Cerebellar nuclear complex (tissue), 1 donor: ENCODE measurements around the gene YWHAG.
"Not testable (repeated sequence)": the region's sequence is repeated elsewhere in the genome, so short reads cannot be mapped to it uniquely, and the experiment has no call there.

Experiments used
- DNase-seq, 2 experiments: peaks; one replicate each; lab custom pipeline; 2025; lab: John Stamatoyannopoulos, UW

YWHAG gene

DNA sequence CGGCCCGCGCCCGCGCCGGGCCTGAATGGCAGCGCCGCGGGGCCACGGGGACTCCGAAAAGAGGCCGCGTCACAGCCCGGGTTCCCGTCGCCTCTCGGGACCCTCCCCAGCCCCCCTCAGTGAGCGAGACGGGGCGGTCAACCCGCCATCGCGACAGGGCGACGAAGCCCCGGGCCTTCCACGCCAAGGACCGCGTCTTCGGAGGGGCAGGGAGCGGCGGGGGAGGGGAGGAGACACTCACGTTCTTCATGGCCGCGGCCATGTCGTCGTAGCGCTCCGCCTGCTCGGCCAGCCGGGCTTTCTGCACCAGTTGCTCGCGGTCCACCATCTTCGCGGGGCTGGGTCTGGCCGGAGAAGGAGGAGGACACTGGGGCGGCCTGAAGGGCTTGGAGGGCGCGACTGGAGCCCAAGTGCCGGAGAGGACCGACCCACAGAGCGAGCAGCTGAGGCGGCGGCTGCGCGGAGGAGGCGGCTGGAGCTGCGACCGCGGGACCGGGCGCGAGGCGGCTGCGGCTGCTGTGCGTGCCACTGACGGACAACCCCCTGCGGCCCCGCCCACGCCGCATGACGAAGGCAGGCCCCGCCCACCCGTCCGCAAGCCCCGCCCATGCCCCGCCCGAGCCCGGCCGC is at the start of gene YWHAG:
Gene YWHAG (minus strand): TSS at position 511 of the 630 bp plus-strand sequence. CDS start 183 bp downstream, at position 328.
- peak; percentile 20 to 80 for DNase-seq

DNA sequence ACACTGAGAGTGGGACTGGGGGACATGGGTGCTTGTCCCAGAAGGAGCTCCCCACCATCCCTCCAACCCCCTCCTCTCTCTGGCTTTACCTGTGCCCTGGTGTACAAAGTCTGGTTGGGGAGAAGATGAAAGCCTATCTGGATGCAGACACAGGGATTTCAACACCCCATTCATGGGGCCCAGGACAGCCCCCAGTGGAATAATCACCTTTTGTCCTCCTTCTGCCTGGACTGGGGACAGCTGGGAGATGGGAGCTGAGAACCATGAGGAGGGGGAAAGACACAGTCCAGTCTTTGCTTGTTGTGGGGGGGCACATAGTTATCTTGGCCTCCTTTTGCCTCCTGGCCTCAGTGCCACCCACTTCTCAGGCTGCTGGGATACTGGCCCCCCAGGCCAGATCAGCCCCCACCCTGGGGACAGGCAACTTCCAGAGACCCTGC is 49.4 kb upstream of the YWHAG start:
- DNase-seq, result no peak

- no peak for DNase-seq
Measured at GRCh38 chr7:76407718-76408117, 48.9 kb upstream of the YWHAG start.

- DNase-seq, result no peak
Measured at GRCh38 chr7:76405738-76406137, 46.9 kb upstream of the YWHAG start.

DNA sequence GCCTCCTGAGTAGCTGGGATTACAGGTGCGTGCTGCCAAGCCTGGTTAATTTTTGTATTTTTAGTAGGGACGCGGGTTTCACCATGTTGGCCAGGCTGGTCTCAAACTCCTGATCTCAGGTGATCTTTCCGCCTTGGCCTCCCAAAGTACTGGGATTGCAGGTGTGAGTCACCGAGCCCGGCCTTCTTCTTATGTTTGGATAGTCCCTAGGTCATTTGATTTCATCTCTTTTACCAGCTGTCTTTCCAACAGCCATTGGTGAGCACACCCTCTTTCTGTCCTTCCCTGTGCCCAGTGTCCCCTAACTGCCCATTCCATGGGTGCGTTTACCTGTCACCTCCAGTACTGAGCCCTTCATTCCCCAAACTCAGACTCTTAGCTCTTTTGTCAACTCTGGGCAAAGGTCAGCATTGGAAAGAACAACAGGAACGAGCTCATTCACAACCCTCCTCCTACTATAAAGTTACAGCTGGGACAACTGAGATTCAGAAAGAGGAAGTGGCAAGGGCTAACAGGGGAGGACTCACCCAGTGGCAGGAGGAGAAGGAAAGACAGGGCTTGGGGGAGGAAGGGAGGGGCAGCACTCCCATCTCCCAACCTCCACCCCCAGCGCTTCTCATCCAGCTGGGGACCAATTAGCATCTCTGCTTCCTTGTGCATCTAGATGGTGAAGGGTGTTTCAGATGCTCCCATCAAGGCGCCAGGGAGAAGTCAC is 45.1 kb upstream of the YWHAG start:
- DNase-seq, result no peak

- not testable (repeated sequence) for DNase-seq
Measured at GRCh38 chr7:76403097-76403496, 44.3 kb upstream of the YWHAG start.

DNA sequence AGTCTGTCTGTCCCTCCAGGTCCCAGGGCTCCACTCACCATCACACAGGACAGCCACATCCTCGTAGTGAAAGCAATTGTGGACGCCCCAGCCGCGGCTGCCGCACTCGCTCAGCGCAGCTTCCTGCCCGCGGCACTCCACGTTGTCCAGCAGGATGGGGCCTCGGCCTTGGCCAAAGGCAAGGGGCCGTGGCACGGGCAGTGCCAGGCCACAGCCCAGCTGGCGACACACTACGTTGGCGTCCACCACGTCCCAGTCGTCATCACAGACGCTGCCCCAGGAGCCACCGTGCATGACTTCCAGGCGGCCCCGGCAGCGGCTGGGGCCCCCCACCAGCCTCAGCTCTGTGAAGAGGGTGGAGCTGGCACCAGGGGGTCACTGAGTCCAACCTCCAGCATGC is 41.5 kb upstream of the YWHAG start:
- no peak for DNase-seq

DNA sequence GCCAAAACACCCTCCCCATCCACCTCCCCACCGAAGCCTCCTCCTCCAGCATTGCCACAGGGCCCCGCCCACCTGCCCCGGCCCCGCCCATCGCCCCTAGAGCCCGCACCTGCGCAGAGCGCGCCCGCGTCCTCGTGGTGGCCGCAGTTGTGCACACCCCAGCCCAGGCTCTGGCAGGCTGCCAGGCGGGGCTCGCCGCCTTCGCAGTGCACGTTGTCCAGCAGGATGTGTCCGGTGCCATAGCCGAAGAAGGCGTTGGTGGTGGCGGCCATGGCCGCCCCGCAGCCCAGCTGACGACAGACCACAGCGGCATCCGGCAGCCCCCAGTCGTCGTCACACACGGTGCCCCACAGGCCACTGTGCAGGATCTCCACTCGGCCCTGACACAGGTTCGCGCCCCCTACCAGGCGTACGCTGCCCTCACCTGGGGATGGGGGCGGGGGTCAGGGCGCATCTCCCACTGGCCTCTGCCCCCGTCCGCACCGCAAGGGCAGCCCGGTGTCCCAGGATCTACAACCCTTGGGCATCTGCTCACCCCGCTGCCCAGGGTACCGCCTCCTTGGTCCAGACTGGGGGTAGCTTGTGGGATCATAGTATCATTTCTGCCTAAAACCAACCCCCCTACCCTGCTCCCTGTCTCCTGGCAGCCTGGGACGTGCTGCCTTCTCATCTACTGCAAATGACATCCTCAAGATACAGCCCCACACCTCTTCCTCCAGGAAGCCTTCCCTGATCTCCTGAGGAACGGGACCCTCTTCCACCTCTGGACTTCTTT is 38.8 kb upstream of the YWHAG start:
- no peak for DNase-seq

- no peak for DNase-seq
Measured at GRCh38 chr7:76396864-76397263, 38.1 kb upstream of the YWHAG start.

DNA sequence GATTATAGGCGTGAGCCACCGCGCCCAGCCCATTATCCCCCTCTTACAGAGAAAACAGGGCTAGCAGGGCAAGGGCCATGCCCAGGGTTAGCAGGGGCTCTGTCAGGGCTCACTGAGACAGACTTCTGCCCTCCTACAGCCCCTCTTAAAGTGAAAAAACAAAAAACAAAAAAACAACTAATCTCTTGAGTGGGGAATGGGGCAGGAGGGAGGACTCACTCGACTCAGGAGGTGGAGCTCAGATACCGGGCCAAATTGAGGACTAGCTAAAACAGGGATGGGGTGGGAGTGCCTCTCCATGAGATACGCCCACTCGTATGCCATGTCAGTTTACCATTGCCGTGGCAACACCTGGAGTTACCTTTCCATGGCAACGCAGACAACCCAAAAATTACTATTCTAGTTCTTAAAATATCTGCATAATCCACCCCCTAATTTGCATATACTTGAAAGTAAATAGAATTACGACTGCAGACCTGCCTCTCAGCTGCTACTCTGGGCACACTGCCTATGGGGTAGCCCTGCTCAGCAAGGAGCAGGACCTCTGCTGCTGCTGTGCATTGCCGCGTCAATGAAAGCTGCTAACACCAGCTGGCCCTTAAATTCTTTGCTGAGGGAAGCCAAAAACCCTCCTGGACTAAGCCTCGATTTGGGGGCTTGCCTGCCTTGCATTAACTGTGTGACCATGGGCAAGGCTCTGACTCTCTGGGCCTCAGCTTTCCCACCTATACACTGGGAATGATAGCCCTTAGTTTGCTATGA is 37.4 kb upstream of the YWHAG start:
- no peak for DNase-seq

DNA sequence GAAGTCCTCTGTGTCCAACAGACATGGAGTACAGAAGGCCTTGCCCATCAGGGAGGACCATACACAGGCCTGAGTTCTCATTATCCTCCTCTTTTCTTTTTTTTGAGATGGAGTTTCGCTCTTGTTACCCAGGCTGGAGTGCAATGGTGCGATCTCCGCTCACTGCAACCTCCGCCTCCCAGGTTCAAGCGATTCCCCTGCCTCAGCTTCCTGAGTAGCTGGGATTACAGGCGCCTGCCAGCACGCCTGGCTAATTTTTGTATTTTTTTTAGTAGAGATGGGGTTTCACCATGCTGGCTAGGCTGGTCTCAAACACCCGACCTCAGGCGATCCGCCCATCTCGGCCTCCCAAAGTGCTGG is 36.8 kb upstream of the YWHAG start:
- DNase-seq, result not testable (repeated sequence)

- DNase-seq, result no peak
Measured at GRCh38 chr7:76394957-76395356, 36.2 kb upstream of the YWHAG start.

DNA sequence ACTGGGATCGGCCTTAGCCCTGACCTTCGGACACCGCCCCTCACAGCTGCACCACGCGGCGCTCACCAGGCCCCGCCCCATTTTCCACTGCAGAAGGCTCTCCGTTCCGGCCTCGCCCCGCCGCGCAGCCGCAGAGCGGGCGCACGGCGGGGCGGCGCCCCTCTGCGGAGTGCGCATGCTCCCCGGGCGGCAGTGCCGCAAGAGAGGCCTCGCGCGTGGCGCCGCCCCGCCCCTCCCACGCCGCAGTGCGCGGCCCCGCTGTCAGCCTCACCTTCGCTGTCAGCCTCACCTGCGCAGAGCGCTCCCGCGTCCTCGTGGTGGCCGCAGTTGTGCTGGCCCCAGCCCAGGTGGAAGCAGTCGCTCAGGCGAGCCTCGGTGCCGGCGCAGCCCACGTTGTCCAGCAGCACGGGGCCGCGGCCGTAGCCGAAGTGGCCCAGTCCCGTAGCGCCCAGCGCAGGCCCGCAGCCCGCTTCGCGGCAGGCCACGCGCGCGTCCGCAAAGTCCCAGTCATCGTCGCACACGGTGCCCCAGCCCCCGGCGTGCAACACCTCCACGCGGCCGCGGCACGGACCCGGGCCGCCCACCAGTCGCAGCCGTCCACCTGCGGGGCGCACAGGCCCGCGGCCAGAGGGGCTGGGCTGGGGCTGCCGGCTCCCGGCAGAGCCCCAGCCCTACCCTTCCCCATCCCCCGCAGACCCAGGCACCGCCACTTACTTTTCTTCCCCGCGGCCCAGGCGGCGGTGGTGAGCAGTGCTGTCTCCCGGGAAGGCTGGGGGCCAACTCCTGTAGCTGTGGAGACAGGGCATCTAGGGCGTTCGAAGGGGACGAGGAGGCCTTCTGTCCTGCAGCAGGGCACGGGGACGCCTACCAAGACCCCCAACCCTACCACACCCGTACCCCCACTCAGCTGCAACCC is 34.6 kb upstream of the YWHAG start:
- peak in 1 of 2 experiments; percentile 42 for DNase-seq

GRCh38 chr7:76392531-76393115 is 33.8 kb upstream of the YWHAG start:
- DNase-seq, result no peak

- no peak for DNase-seq
Measured at GRCh38 chr7:76390092-76390491, 31.3 kb upstream of the YWHAG start.

DNA sequence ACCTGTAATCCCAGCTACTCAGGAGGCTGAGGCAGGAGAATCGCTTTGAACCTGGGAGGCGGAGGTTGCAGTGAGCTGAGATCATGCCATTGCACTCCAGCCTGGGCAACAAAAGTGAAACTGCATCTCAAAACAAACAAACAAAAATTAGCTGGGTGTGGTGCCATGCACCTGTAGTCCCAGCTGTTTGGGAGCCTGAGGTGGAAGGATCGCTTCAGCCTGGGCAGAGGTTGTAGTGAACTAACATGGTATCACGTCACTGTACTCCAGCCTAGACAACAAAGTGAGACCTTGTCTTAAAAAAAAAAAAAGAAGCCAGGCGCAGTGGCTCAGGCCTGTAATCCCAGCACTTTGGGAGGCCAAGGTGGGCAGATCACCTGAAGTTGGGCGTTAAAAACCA is 29.0 kb upstream of the YWHAG start:
- not testable (repeated sequence) for DNase-seq

GRCh38 chr7:76386691-76387260 is 28.0 kb upstream of the YWHAG start:
- no peak for DNase-seq

DNA sequence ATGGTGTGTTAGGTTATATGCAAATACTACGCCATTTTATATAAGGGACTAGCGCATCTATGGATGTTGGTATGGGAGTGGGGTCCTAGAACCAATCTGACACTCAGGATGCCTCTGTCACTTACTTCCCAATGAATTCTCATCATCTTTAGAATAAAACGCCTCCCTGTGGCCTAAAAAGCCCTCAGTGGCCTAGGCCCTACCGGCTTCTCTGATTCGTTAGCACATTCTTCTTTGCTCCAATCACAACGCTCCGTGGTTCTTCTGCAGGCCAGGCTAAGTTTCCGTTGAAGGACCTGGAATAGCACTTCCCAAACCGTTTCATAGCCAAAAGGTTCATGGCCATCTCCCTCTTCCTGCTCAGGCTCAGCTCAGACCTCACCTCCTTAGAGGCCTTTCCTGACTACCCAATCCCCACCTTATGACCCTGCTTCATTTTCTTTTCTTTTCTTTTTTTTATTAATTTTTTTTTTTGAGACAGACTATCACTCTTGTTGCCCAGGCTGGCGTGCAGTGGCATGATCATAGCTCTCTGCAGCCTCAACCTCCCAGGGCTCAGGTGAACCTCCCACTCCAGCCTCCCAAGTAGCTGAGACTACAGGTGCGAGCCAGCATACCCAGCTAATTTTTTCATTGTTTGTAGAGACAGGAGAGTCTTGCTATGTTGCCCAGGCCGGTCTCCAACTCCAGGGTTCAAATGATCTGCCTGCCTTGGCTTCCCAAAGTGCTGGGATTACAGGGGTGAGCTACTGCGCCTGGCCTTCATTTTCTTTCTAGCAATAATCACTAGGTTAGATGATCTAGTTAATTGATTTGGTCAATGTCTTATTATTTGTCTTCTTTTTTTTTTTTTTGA is 24.5 kb upstream of the YWHAG start:
- no peak for DNase-seq

GRCh38 chr7:76381814-76382213 is 23.0 kb upstream of the YWHAG start:
- DNase-seq, result no peak

GRCh38 chr7:76380623-76380966 is 21.8 kb upstream of the YWHAG start:
- DNase-seq, result no peak
